ENCODE data around the gene CSMD2.

Gene CSMD2

GRCh38 chr1:33993301-33993700 lies 171.7 kb downstream of the CSMD2 start:
- ATAC-seq (ENCODE audit: insufficient read depth, low read depth) (no peak), DNase-seq (no peak)
- no peaks in the 10 kb centered on the region for H3K36me3 ChIP-seq (ENCODE audit: insufficient read depth, low read length)
- TF ChIP-seq, protein P1, sequence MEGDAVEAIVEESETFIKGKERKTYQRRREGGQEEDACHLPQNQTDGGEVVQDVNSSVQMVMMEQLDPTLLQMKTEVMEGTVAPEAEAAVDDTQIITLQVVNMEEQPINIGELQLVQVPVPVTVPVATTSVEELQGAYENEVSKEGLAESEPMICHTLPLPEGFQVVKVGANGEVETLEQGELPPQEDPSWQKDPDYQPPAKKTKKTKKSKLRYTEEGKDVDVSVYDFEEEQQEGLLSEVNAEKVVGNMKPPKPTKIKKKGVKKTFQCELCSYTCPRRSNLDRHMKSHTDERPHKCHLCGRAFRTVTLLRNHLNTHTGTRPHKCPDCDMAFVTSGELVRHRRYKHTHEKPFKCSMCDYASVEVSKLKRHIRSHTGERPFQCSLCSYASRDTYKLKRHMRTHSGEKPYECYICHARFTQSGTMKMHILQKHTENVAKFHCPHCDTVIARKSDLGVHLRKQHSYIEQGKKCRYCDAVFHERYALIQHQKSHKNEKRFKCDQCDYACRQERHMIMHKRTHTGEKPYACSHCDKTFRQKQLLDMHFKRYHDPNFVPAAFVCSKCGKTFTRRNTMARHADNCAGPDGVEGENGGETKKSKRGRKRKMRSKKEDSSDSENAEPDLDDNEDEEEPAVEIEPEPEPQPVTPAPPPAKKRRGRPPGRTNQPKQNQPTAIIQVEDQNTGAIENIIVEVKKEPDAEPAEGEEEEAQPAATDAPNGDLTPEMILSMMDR (IDR thresholded peaks at IDR 0.05; ENCODE audit: borderline replicate concordance, extremely low read depth, low read length, poor library complexity, severe bottlenecking) = no peak
- no peak for TF ChIP-seq EZH2 (IDR thresholded peaks at IDR 0.05; ENCODE audit: borderline replicate concordance, low read depth, low read length, severe bottlenecking)
- no peaks in the 10 kb centered on the region for H3K4me1 ChIP-seq (ENCODE audit: insufficient read depth, low read length)
- H3K79me2 ChIP-seq (ENCODE audit: insufficient read depth, low read length) = no peaks in the 10 kb centered on the region
- no peak overlapping the region for H3K27ac ChIP-seq (ENCODE audit: low read length)
- H3K27me3 ChIP-seq (ENCODE audit: insufficient read depth, low read length, poor library complexity) = peaks cover under 1% of the 10 kb centered on the region
- H3K9me3 ChIP-seq (ENCODE audit: insufficient read depth, low read length, severe bottlenecking) = no peaks in the 10 kb centered on the region
- no peak overlapping the region for H3K4me2 ChIP-seq (ENCODE audit: insufficient read depth, low read length)
- no peaks in the 10 kb centered on the region for H4K20me1 ChIP-seq (ENCODE audit: insufficient read depth, low read length)
- no peak overlapping the region for H2AFZ ChIP-seq (ENCODE audit: low read depth, low read length)
- H3K4me3 ChIP-seq (ENCODE audit: low read depth in 1 of 2, low read length in 2 of 2) = no peak overlapping the region
- no peak overlapping the region for H3K9ac ChIP-seq (ENCODE audit: low read depth, low read length)

DNA sequence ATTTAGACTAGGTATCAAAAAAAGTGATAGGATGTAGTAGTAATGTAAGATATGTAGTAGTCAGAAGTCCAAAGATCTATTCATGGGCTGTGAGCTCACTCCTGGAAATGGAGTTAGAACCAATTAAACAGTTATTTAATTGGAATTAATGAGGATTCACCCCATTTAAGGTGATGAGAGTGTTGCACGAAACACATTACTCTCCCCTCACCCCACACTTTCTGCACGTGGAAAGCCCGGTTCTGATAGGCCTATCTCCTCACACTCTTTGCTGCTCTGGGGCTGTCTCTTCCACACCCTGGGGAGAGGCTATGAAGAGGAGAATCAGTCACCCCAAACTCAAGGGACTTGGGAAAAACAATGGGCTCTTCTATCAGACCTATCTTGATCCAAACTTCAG lies 174.7 kb downstream of the CSMD2 start:
- Histone ChIP-seq H3K9ac (ENCODE audit: low read depth, low read length) (no peak overlapping the region), H3K79me2 (ENCODE audit: insufficient read depth, low read length) (no peaks in the 10 kb centered on the region), H3K4me3 (ENCODE audit: low read depth in 1 of 2, low read length in 2 of 2) (no peak overlapping the region), H3K9me3 (ENCODE audit: insufficient read depth, low read length, severe bottlenecking) (no peaks in the 10 kb centered on the region), H3K36me3 (ENCODE audit: insufficient read depth, low read length) (no peaks in the 10 kb centered on the region), H4K20me1 (ENCODE audit: insufficient read depth, low read length) (0 out of 2 replicates have a peak, but pooled peaks cover 7% of the 10 kb centered on the region), H2AFZ (ENCODE audit: low read depth, low read length) (no peak overlapping the region), H3K4me2 (ENCODE audit: insufficient read depth, low read length) (no peak overlapping the region), H3K27me3 (ENCODE audit: insufficient read depth, low read length, poor library complexity) (peaks cover 3% of the 10 kb centered on the region), H3K27ac (ENCODE audit: low read length) (no peak overlapping the region), H3K4me1 (ENCODE audit: insufficient read depth, low read length) (no peaks in the 10 kb centered on the region)
- TF ChIP-seq, protein P1 (IDR thresholded peaks at IDR 0.05; ENCODE audit: borderline replicate concordance, extremely low read depth, low read length, poor library complexity, severe bottlenecking) = no peak
- TF ChIP-seq EZH2 (IDR thresholded peaks at IDR 0.05; ENCODE audit: borderline replicate concordance, low read depth, low read length, severe bottlenecking) = no peak
- DNase-seq = no peak
- ATAC-seq (ENCODE audit: insufficient read depth, low read depth) = no peak

- Histone ChIP-seq H3K79me2 (ENCODE audit: insufficient read depth, low read length) (no peaks in the 10 kb centered on the region), H4K20me1 (ENCODE audit: insufficient read depth, low read length) (0 out of 2 replicates have a peak, but pooled peaks cover 7% of the 10 kb centered on the region), H3K4me2 (ENCODE audit: insufficient read depth, low read length) (no peak overlapping the region), H3K4me3 (ENCODE audit: low read depth in 1 of 2, low read length in 2 of 2) (no peak overlapping the region), H3K4me1 (ENCODE audit: insufficient read depth, low read length) (no peaks in the 10 kb centered on the region), H3K9ac (ENCODE audit: low read depth, low read length) (no peak overlapping the region), H3K27ac (ENCODE audit: low read length) (no peak overlapping the region), H3K9me3 (ENCODE audit: insufficient read depth, low read length, severe bottlenecking) (no peaks in the 10 kb centered on the region), H2AFZ (ENCODE audit: low read depth, low read length) (no peak overlapping the region), H3K36me3 (ENCODE audit: insufficient read depth, low read length) (no peaks in the 10 kb centered on the region), H3K27me3 (ENCODE audit: insufficient read depth, low read length, poor library complexity) (peaks cover 3% of the 10 kb centered on the region)
- ATAC-seq (ENCODE audit: insufficient read depth, low read depth) = no peak
- TF ChIP-seq, protein P1 (IDR thresholded peaks at IDR 0.05; ENCODE audit: borderline replicate concordance, extremely low read depth, low read length, poor library complexity, severe bottlenecking) = no peak
- DNase-seq = no peak
These were observed 176.9 kb downstream of the CSMD2 start for GRCh38 chr1:33988161-33988560.
